K562 (cell line): Measurements from ENCODE around the gene SLC22A7. TPM values are rescaled to one million over a fixed set of nuclear protein-coding genes. Genes with fewer than 3 reads are reported as not detected.

Experiments
- CTCF ChIP-seq, 3 experiments: IDR thresholded peaks in 2 of 3; conservative IDR thresholded peaks in 1 of 3; 2 replicates each; pipeline ENCODE4 v1.5.1; 2011 to 2012; ENCODE audit warnings: low read length in 3 of 3, mild to moderate bottlenecking in 3 of 3, control low read depth in 2 of 3, improper control_type of control experiment in 1 of 3, inconsistent platforms in 1 of 3, low read depth in 1 of 3, mixed read lengths in 1 of 3, moderate library complexity in 1 of 3; ENCODE audit not compliant: insufficient read depth in 2 of 3
- ELF1 ChIP-seq: fragments of 200-800 bp; sonication (Bioruptor generic); IDR thresholded peaks from 2 replicates; pipeline ENCODE4 v1.6.1; 2016; ENCODE audit warnings: missing genetic modification characterization, missing compliant biosample characterization
- HINFP ChIP-seq: fragments of 450-650 bp; conservative IDR thresholded peaks from 2 replicates; pipeline ENCODE4 v1.6.1; 2016; ENCODE audit warnings: missing genetic modification characterization, low read depth, mild to moderate bottlenecking, control low read depth, missing compliant biosample characterization
- PHB ChIP-seq: fragments of 250-450 bp; sonication (Bioruptor Pico); IDR thresholded peaks from 2 replicates; pipeline ENCODE4 v1.5.0; 2021
- POLR2AphosphoS2 ChIP-seq: IDR thresholded peaks from 2 replicates; pipeline ENCODE4 v1.6.1; 2012; ENCODE audit warnings: low read length, improper control_type of control experiment
- SP2 ChIP-seq: IDR thresholded peaks from 2 replicates; pipeline ENCODE4 v1.6.1; 2011; ENCODE audit warnings: mild to moderate bottlenecking, low read depth, low read length, moderate library complexity; ENCODE audit not compliant: poor library complexity, severe bottlenecking; ENCODE audit errors: extremely low read depth
- ZKSCAN1 ChIP-seq: fragments of 150-350 bp; IDR thresholded peaks from 2 replicates; pipeline ENCODE4 v1.6.1; 2016; ENCODE audit warnings: low read depth, low read length
- ZMIZ1 ChIP-seq, 2 experiments: fragments of 150-350 bp in 1 of 2; IDR thresholded peaks; 2 replicates each; pipeline ENCODE4 v1.6.1; 2012 to 2016; ENCODE audit warnings: low read depth in 2 of 2, low read length in 2 of 2, mild to moderate bottlenecking in 1 of 2, moderate library complexity in 1 of 2
- ZNF133 ChIP-seq: fragments of 250-450 bp; sonication (Bioruptor Pico); IDR thresholded peaks from 2 replicates; pipeline ENCODE4 v1.4.0; 2020; ENCODE audit warnings: mild to moderate bottlenecking
- ZNF23 ChIP-seq: fragments of 250-450 bp; sonication (Bioruptor Pico); IDR thresholded peaks from 2 replicates; pipeline ENCODE4 v1.4.0; 2020; ENCODE audit warnings: mild to moderate bottlenecking
- ZNF766 ChIP-seq: fragments of 200-800 bp; sonication (Bioruptor generic); conservative IDR thresholded peaks from 2 replicates; pipeline ENCODE4 v1.6.1; 2016; ENCODE audit warnings: missing genetic modification characterization, missing compliant biosample characterization
- polyA plus RNA-seq, 8 experiments: library from polyadenylated mRNA; depleted of rRNA in 4 of 8; stranded (reverse) in 5 of 8; unstranded in 3 of 8; fragments of >200 nt; fragmentation: Nextera tagmentation in 2 of 8; fragmentation: Illumina TruSeq in 1 of 8; extraction: Ambion mirVana in 2 of 8; extraction: Trizol in 1 of 8; gene quantifications; 2 replicates each; pipeline versions ENCODE4 v1.2.1 to v1.2.3, GENCODE V29; 2011 to 2014; ENCODE audit warnings: inconsistent platforms in 1 of 8, missing spikeins in 1 of 8
- total RNA-seq, 7 experiments: library from RNA; depleted of rRNA in 6 of 7; stranded (reverse); fragments of >200 nt in 6 of 7; fragmentation: Illumina TruSeq in 2 of 7; extraction: Trizol in 2 of 7; gene quantifications; 2 replicates each; pipeline versions ENCODE4 v1.2.1 to v1.2.3, GENCODE V29; 2011 to 2021; ENCODE audit warnings: low replicate concordance in 1 of 7

SLC22A7 gene
- total and polyA plus RNA-seq, 9 of the 15 experiments (the other 6 are each of a cell fraction or from before 2014, with no cell fraction given): not detected

GRCh38 chr6:43267619-43268354 is 30.3 kb upstream of the SLC22A7 start (continued):
- TF ChIP-seq PHB (no peak), POLR2AphosphoS2 (no peak), ZNF133 (CRISPR knock-in tag) (no peak), ELF1 (tag) (no peak), ZKSCAN1 (no peak), CTCF (IDR thresholded peaks at IDR 0.05 in 2 of 3, conservative IDR thresholded peaks at IDR 0.05 in 1 of 3; ENCODE audit: insufficient read depth in 2 of 3, low read depth in 1 of 3, low read length in 3 of 3) (no peak), SP2 (no peak), ZMIZ1 (IDR thresholded peaks at IDR 0.05; ENCODE audit: low read depth in 2 of 2, low read length in 2 of 2) (no peak), ZNF766 (CRISPR knock-in tag) (no peak), HINFP (no peak), ZNF23 (CRISPR knock-in tag) (0 out of 2 replicates have a peak, but pooled peaks have one; percentile 7)
